Measurements from ENCODE around the gene SLC49A4.

DNA sequence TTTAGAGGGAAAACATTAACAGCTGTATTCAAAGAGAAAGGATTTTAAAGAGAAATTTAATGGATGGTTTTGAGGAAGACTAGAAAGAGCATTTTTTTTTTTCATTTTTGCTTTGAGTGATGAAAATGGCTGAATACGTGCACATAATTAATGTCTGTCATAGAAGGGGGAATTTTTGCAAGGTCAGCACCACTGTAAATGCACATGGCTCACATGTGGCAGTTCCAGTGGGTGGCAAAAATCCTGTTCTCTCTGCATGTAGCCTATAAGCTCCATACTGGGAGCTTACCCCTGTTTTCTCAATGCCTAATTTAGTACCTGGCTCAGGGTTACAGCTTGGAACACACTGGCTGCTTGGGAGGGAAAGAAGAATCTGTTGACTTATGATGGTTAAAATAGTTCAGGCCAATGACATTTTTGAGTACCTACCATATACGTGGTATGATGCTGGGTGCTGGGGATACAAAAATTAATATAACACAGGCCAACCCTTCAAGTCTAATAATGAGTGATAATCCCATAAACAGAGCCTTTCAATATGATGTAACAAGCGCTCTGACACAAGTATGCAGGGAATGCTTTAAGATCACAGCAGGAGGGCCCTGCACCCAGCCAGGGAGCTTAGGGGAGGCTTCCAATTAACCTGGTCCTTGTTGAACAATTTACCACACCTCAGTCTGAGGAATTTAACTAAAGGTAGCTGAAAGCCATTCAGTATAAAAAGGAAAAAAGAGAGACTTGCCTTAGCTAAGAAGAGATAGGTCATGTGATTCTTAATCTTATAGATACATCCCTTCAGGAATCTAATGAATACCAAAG lies 34.2 kb upstream of the SLC49A4 start:
- TF ChIP-seq, protein P1, sequence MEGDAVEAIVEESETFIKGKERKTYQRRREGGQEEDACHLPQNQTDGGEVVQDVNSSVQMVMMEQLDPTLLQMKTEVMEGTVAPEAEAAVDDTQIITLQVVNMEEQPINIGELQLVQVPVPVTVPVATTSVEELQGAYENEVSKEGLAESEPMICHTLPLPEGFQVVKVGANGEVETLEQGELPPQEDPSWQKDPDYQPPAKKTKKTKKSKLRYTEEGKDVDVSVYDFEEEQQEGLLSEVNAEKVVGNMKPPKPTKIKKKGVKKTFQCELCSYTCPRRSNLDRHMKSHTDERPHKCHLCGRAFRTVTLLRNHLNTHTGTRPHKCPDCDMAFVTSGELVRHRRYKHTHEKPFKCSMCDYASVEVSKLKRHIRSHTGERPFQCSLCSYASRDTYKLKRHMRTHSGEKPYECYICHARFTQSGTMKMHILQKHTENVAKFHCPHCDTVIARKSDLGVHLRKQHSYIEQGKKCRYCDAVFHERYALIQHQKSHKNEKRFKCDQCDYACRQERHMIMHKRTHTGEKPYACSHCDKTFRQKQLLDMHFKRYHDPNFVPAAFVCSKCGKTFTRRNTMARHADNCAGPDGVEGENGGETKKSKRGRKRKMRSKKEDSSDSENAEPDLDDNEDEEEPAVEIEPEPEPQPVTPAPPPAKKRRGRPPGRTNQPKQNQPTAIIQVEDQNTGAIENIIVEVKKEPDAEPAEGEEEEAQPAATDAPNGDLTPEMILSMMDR (IDR thresholded peaks at IDR 0.05): no peak
- no peak for TF ChIP-seq POLR2A (IDR thresholded peaks at IDR 0.05)

Measured in testis (tissue), 2 donors.